ENCODE results near the gene SIGMAR1.

SIGMAR1 gene

DNA sequence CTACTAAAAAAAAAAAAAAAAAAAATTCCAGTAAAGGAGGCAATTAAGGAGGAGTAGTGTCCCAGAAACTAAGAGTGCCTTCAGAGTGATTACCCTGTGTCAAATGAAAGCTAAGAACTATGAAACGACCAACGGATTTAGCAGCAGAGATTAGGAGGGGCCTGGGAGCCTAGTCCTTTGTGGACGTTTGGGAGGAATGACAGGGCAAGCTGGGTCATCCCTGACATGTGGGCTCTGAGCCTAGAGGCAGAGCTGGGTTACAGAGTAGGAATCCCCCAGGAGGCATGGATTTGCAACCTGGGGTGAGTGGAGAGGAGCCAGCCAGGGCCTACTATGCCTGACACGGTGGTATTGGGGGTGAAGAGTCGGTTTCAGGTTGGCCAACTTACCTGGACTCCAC, 4.4 kb downstream of the SIGMAR1 start:
- no peak for DNase-seq

DNA sequence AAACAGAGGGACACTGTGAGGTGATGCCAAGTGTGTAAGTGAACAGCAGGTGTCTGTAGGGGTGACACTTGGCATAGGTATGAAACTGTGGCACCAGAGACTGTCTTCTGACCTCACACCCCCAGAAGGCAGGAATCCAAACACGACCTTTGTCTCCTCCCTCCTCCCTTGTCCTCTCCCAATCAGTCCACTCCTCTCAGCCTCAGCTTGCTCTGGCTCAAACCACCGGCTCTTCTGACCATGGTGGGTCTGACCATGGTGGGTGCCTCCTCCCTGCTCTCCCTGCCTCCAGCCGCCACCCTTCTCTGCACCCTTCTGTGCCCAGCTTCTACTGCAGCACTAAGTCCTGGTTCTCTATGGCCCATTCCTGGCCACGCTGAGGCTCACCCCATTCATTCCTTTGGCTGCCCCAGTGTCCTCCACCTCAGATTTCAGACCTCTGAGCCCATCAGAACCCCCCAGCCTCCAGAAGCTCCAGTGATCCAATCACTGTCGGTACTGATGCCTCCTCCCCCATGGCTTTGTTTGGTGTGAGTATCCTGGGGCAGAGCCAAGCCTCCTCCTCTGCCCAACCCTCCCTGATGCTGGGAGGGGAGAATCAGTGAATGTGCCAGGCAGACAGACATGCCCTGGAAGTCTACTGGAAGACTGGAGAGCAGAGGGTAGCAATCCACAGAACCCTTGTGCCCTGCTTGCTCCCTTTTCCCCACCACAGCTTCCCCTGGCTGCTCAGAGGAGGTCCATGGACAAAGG, 7.0 kb downstream of the SIGMAR1 start:
- DNase-seq = no peak

DNA sequence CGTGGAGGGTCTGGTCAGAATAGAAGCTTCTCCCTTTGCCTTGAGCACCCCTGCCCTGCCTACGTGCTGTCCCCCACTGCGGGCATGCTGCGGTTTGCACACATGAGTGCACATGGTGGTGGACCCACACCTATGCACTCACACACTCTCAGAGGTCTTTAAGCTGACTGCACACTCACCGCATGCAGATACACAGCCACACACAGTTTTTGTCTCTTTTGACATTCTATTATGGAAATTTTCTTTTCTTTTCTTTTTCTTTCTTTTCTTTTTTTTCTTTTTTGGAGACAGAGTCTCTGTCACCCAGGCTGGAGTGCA, 8.1 kb downstream of the SIGMAR1 start:
- no peak for DNase-seq

- peak in 3 of 51 donors; percentile 15 to 19 (median 19) for DNase-seq
Observed at GRCh38 chr9:34628656-34629490, 8.7 kb downstream of the SIGMAR1 start, which contains the start of gene ARID3C. Gene ARID3C, minus strand, starts transcription at chr9:34629066. Its CDS starts 1,052 bp downstream, at chr9:34628014.

GRCh38 chr9:34627716-34628655, 9.6 kb downstream of the SIGMAR1 start:
- DNase-seq = no peak

GRCh38 chr9:34625186-34625486, 12.5 kb downstream of the SIGMAR1 start:
- no peak for DNase-seq

- DNase-seq = no peak
Observed at GRCh38 chr9:34624475-34625185, 13.0 kb downstream of the SIGMAR1 start.

GRCh38 chr9:34623374-34624235, 14.0 kb downstream of the SIGMAR1 start:
- DNase-seq = no peak

GRCh38 chr9:34620061-34620994, 17.3 kb downstream of the SIGMAR1 start, which contains the start of gene DCTN3:
Gene DCTN3, minus strand, starts transcription at chr9:34620495. Its CDS starts 31 bp downstream, at chr9:34620464.
- peak; percentile 47 to 97 (median 86) for DNase-seq

- no peak for DNase-seq
Observed at GRCh38 chr9:34615132-34615531, 22.5 kb downstream of the SIGMAR1 start.

GRCh38 chr9:34612788-34613390, 24.7 kb downstream of the SIGMAR1 start:
- DNase-seq = peak in 47 of 51 donors; percentile 11 to 84 (median 60)

DNA sequence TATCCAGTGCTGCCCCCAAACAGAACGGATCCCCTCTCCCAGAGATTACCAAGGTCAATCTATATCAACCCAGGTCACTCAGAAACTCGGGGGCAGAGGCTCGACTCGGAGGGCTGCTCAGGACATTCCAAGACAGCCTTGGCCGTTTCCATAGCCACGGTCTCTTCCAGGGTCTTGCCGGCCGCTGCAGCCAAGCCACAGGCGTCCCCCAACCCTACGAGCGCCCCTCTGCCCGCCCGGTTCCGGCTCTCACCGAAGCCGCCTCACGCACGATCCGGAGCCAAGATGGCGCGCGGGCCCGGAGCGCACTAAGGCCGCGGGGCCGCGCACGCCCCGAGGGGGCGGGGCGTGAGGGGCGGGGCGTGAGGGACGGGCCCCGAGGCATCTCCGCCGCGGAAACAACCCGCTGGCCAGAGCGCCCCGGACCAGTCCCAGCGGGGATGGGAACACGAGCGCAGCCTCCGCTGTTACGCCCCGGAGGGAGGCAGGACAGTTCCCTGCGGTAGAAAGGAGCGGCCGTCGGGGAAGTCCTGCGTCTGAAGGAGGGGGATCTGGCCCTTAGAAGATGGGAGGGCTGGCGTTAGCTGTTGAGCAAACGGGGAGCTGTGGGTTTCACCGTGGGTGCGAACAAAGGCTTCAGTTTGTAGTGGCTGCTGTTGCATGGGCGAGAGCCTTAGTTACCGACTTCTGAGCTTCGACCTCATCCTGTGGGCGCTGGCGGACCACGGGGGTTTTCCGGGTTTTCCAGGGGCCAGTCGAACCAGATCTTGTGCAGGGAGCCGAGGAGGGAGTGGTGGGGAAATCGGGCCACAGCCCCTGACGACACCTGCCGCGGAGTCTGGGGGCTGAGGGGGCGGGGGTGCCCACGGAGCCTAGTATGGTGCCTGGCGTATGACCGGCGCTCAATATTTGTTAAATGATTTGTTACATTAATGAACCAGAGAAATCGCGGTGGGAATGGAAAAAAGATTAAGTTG, 25.5 kb downstream of the SIGMAR1 start, which contains the start of gene RPP25L:
Gene RPP25L (minus strand): TSS at position 287 of the 977 bp plus-strand sequence. CDS start 801 bp downstream, outside the sequence.
- DNase-seq = peak in 50 of 51 donors; percentile 29 to 88 (median 70)

DNA sequence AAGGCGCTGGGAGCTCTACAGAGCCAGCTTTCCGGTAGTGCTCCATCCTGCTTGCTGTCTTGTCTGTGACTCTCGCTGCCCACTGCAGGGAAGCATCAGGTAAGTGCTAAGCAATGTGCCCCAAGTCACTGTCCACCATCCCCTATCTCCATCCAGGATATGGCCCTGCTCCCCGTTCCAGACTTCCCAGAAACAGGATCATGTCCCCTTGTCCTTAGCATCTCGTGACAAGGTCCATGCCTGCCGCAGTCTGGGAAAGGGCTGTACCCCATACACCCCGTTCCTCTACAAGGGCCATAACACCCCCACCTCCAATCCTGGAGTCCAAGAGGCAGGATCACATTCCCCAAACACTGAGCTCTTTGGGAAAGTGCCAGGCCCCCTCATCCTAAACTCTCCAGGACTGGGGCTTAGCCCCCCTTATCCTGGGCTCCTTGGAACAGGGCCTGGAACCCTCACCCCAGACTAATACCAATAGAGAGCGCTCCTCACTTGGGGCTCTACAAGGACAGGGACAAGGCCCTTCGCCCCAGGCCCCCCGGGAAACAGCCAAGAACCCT, 26.3 kb downstream of the SIGMAR1 start:
- DNase-seq = peak in 2 of 51 donors; percentile 14 to 47

DNA sequence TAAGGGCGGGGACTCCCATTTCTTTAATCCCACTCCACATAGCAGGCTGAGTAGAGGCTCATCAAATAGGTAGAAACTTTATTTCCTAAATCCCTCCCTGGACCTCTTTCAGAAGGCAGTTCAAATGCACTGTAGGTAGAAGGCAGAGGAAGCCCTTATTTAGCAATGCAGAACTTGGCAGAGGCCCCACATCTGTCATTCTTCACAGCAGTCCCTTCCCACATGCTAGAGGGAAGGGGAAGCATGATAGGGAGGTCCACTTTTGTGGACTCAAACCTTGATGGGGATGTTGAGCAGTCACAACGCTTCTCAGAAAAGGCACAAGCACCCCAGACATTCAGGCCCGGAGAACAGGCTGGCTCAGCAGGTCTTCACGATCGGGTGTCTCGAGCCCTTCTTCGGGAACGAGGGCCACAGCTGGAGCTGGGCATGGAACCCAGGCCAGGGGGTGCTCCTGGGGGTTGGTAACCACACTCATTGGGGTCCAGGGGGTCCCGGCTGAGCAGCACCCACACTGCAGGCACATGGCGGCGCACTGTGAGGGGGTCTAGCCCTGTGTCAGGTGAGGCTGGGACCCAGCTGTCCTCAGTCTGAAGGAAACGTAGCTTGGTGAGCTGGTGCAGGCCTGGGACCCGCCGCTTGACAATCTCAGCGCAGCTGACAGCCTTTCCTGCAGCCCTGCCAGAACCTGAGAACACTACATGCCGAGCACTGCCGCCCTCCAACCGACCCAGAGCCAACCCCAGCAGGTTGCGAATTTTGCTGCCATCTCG, 27.0 kb downstream of the SIGMAR1 start:
- DNase-seq = no peak

DNA sequence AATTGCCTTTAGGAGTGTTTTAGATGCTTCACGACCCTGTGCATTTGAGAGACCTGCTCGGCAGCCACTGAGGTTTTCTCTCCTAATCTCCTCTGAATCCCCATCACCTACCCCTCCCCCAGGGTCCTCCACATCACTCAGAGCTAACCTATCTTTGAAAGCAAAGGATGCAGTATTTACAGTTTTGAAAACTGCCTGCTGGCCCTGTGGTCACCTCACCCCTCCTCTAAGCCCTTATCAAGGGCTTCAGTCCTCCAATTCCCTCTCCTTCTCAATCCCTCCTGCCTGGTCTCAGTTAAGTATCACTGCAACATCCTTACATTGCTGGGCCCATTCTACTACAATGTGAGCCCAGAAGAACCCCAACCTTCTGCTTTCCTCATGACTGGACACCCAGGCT, 30.3 kb downstream of the SIGMAR1 start:
- DNase-seq = no peak

GRCh38 chr9:34606905-34607304, 30.7 kb downstream of the SIGMAR1 start:
- no peak for DNase-seq

Data from hypothalamus (tissue), 51 donors.